ENCODE results near the gene OCA2. TPM values are rescaled to one million over a fixed set of nuclear protein-coding genes. Genes with fewer than 3 reads are reported as not detected.
"Not testable (repeated sequence)": the region's sequence is repeated elsewhere in the genome, so short reads cannot be mapped to it uniquely, and the experiment has no call there.

Gene OCA2
- polyA plus RNA-seq, 3 donors, result not detected

GRCh38 chr15:28013480-28013879 is 85.6 kb downstream of the OCA2 start:
- peaks cover 0 to 15% (median 5%) of the 10 kb centered on the region in 7 donors for H3K9me3 Mint-ChIP-seq
- no peak overlapping the region for H2AFZ ChIP-seq (ENCODE audit: insufficient read depth, low read depth, low read length, poor library complexity, severe bottlenecking)
- H3K9me3 ChIP-seq (replicated peaks in 1 of 2; ENCODE audit: control insufficient read depth in 1 of 2, insufficient read depth in 1 of 2, low read length in 2 of 2), result peaks cover 5 to 9% of the 10 kb centered on the region in 2 donors
- no peak overlapping the region for H3K4me3 ChIP-seq (replicated peaks in 1 of 3; ENCODE audit: low read depth in 2 of 3, low read length in 3 of 3)
- no peak overlapping the region for H3K27ac ChIP-seq (ENCODE audit: low read depth in 1 of 2, low read length in 2 of 2)
- H3K36me3 ChIP-seq (replicated peaks in 1 of 2; ENCODE audit: control insufficient read depth in 1 of 2, insufficient read depth in 2 of 2, low read length in 2 of 2), result no peaks in the 10 kb centered on the region
- no peak overlapping the region for H3K4me2 ChIP-seq (replicated peaks; ENCODE audit: extremely low read depth, low read length, poor library complexity, severe bottlenecking)
- no peaks in the 10 kb centered on the region for H3K27me3 ChIP-seq (ENCODE audit: control insufficient read depth in 2 of 2, insufficient read depth in 2 of 2, low read length in 2 of 2)
- no peaks in the 10 kb centered on the region for H4K20me1 ChIP-seq (ENCODE audit: insufficient read depth, low read length)
- no peaks in the 10 kb centered on the region for H3K4me1 ChIP-seq (ENCODE audit: control insufficient read depth in 1 of 2, insufficient read depth in 2 of 2, low read length in 2 of 2)
- WGBS (ENCODE audit: insufficient coverage), result 100% methylated on average over 2 of the region's 7 CpGs
- no peaks in the 10 kb centered on the region for H3K36me3 Mint-ChIP-seq
- H3K27me3 Mint-ChIP-seq (ENCODE audit: low read depth in 3 of 3), result peaks cover 0 to 3% (median 0%) of the 10 kb centered on the region in 3 donors
- no peak overlapping the region for H3K27ac Mint-ChIP-seq
- no peak overlapping the region for H3K9ac ChIP-seq (ENCODE audit: insufficient read depth, low read length, poor library complexity, severe bottlenecking)
- no peak for TF ChIP-seq CTCF (IDR thresholded peaks at IDR 0.05)
- no peaks in the 10 kb centered on the region for H3K4me1 Mint-ChIP-seq
- intact Hi-C loops (cut with micrococcal nuclease), result no loop called here
- H3K79me2 ChIP-seq (ENCODE audit: insufficient read depth, low read length), result no peaks in the 10 kb centered on the region
- no peak overlapping the region for H3K4me3 Mint-ChIP-seq
- no peak for DNase-seq

- H3K27me3 ChIP-seq (ENCODE audit: control insufficient read depth in 2 of 2, insufficient read depth in 2 of 2, low read length in 2 of 2), result no peaks in the 10 kb centered on the region
- H3K9me3 ChIP-seq (replicated peaks in 1 of 2; ENCODE audit: control insufficient read depth in 1 of 2, insufficient read depth in 1 of 2, low read length in 2 of 2), result peaks cover 6 to 9% of the 10 kb centered on the region in 2 donors
- Mint-ChIP-seq H3K4me3 (no peak overlapping the region), H3K36me3 (no peaks in the 10 kb centered on the region), H3K4me1 (no peaks in the 10 kb centered on the region), H3K27me3 (ENCODE audit: low read depth in 3 of 3) (peaks cover 0 to 3% (median 0%) of the 10 kb centered on the region in 3 donors), H3K9me3 (peaks cover 0 to 17% (median 5%) of the 10 kb centered on the region in 7 donors), H3K27ac (no peak overlapping the region)
- intact Hi-C loops (cut with micrococcal nuclease), result no loop called here
- no peak for TF ChIP-seq CTCF (IDR thresholded peaks at IDR 0.05)
- H3K79me2 ChIP-seq (ENCODE audit: insufficient read depth, low read length), result no peaks in the 10 kb centered on the region
- WGBS (ENCODE audit: insufficient coverage), result 94% methylated on average over 2 of the region's 4 CpGs
- H4K20me1 ChIP-seq (ENCODE audit: insufficient read depth, low read length), result no peaks in the 10 kb centered on the region
- H3K9ac ChIP-seq (ENCODE audit: insufficient read depth, low read length, poor library complexity, severe bottlenecking), result no peak overlapping the region
- no peak overlapping the region for H3K4me3 ChIP-seq (replicated peaks in 1 of 3; ENCODE audit: low read depth in 2 of 3, low read length in 3 of 3)
- no peak for DNase-seq
- no peaks in the 10 kb centered on the region for H3K36me3 ChIP-seq (replicated peaks in 1 of 2; ENCODE audit: control insufficient read depth in 1 of 2, insufficient read depth in 2 of 2, low read length in 2 of 2)
- H2AFZ ChIP-seq (ENCODE audit: insufficient read depth, low read depth, low read length, poor library complexity, severe bottlenecking), result no peak overlapping the region
- no peak overlapping the region for H3K27ac ChIP-seq (ENCODE audit: low read depth in 1 of 2, low read length in 2 of 2)
- H3K4me1 ChIP-seq (ENCODE audit: control insufficient read depth in 1 of 2, insufficient read depth in 2 of 2, low read length in 2 of 2), result no peaks in the 10 kb centered on the region
- no peak overlapping the region for H3K4me2 ChIP-seq (replicated peaks; ENCODE audit: extremely low read depth, low read length, poor library complexity, severe bottlenecking)
Measured at GRCh38 chr15:28012231-28012630, 86.9 kb downstream of the OCA2 start.

- H3K4me3 Mint-ChIP-seq; H3K36me3 ChIP-seq (replicated peaks in 1 of 2; ENCODE audit: control insufficient read depth in 1 of 2, insufficient read depth in 2 of 2, low read length in 2 of 2); H3K4me2 ChIP-seq (replicated peaks; ENCODE audit: extremely low read depth, low read length, poor library complexity, severe bottlenecking); H4K20me1 ChIP-seq (ENCODE audit: insufficient read depth, low read length); H3K4me1 ChIP-seq (ENCODE audit: control insufficient read depth in 1 of 2, insufficient read depth in 2 of 2, low read length in 2 of 2); H3K27me3 Mint-ChIP-seq (ENCODE audit: low read depth in 3 of 3); H3K4me1 Mint-ChIP-seq; intact Hi-C loops (cut with micrococcal nuclease); DNase-seq; H3K27me3 ChIP-seq (ENCODE audit: control insufficient read depth in 2 of 2, insufficient read depth in 2 of 2, low read length in 2 of 2); H2AFZ ChIP-seq (ENCODE audit: insufficient read depth, low read depth, low read length, poor library complexity, severe bottlenecking); H3K9ac ChIP-seq (ENCODE audit: insufficient read depth, low read length, poor library complexity, severe bottlenecking); H3K36me3 Mint-ChIP-seq; H3K27ac ChIP-seq (ENCODE audit: low read depth in 1 of 2, low read length in 2 of 2); H3K4me3 ChIP-seq (replicated peaks in 1 of 3; ENCODE audit: low read depth in 2 of 3, low read length in 3 of 3); H3K79me2 ChIP-seq (ENCODE audit: insufficient read depth, low read length); H3K27ac Mint-ChIP-seq: not testable (repeated sequence)
- peaks cover 22 to 28% of the 10 kb centered on the region in 2 donors for H3K9me3 ChIP-seq (replicated peaks in 1 of 2; ENCODE audit: control insufficient read depth in 1 of 2, insufficient read depth in 1 of 2, low read length in 2 of 2)
- H3K9me3 Mint-ChIP-seq, result peaks cover 9 to 34% (median 19%) of the 10 kb centered on the region in 7 donors
- no CpG with 5 or more reads among the region's 2 CpGs for WGBS (ENCODE audit: insufficient coverage)
Measured at GRCh38 chr15:28008175-28008574, 90.9 kb downstream of the OCA2 start.
